Right ventricle myocardium superior (tissue), 1 donor: ENCODE results near the gene FBXL2. TPM values are rescaled to one million over a fixed set of nuclear protein-coding genes. Genes with fewer than 3 reads are reported as not detected.
"Not testable (repeated sequence)": the region's sequence is repeated elsewhere in the genome, so short reads cannot be mapped to it uniquely, and the experiment has no call there.

Experiments
- ATAC-seq: fragments of 200-7000 bp; cut with Tn5 transposase; one replicate; pipeline ENCODE4 v1.9.1; 2020; ENCODE audit warnings: mild to moderate bottlenecking; ENCODE audit not compliant: poor library complexity
- DNase-seq: peaks from one replicate; pipeline ENCODE4 v3.0.0-alpha.2; 2020
- intact Hi-C: fragments of 100-400 bp; cut with DNase I; formaldehyde crosslinking; loops from one replicate; pipeline ENCODE4 v1.11.2; 2022
- total RNA-seq: library from RNA; stranded (reverse); fragmentation: NEBNext Ultra II Directional; extraction: Animal tissue kit (Norgen Biotek cat#: 25700); gene quantifications from one replicate; pipeline ENCODE4 v1.2.1, GENCODE V29; 2021
- donor health status: DM: no; HTN: yes; CAD: no; lungs with severe emphysema.

Gene FBXL2
- total RNA-seq, 1 donor from 2014 or later: 1.3 TPM

DNA sequence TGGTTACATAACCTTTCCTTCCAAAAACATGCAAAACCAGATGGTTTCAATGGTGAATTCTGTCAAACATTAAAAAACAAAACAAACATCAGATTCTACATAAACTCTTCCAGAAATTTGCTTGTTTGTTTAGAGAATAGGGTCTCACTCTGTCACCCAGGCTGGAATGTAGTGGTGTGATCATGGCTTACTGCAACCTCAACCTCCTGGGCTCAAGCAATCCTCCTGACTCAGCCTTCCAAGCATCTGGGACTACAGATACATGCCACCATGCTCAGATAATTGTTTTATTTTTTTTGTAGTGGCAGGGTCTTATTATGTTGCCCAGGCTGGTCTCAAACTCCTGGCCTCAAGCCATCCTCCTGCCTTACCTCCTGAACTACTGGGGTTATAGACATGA is 36.1 kb downstream of the FBXL2 start:
- ATAC-seq: no peak
- no peak for DNase-seq

DNA sequence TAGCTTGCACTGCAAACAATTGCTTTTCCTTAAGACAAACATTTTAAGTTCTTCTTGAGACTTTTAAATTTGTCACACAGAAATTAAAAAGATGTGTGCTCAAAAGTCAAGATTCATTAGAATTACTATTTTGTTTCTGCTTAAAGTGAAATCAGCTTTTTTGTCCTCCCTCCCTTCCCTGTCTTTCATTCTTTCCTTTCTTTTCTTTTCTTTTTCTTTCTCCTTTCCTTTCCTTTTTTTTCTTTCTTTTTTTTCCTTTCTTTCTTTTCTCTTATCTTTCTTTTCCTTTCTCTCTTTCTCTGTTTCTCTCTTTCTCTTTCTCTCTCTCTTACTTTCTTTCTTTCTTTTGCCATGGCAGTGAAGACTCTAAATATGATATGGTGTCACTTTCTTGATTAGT is 37.8 kb downstream of the FBXL2 start:
- intact Hi-C loops: no loop called here
- no peak for DNase-seq
- no peak for ATAC-seq

More for the DNA sequence above, 36.1 kb downstream of the FBXL2 start:
- intact Hi-C loops: no loop called here

DNA sequence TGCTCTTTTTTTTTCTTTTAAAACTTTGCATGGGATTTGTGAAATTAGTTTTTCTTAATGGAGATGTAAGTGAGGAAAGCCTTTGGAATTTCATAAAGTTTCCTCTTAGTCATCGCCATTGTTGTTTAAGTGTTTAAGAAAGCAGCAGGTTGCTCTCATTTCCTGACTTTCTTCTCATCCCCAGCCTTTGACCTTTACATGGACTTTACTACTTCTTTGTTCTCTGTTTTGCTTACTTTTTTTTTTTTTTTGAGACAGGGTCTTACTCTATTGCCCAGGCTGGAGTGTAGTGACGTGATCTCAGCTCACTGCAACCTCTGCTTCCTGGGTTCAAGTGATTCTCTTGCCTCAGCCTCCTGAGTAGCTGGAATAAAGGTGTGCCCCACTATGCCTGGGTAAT is 38.6 kb downstream of the FBXL2 start:
- DNase-seq (no peak), ATAC-seq (no peak)
- intact Hi-C loops: no loop called here

DNA sequence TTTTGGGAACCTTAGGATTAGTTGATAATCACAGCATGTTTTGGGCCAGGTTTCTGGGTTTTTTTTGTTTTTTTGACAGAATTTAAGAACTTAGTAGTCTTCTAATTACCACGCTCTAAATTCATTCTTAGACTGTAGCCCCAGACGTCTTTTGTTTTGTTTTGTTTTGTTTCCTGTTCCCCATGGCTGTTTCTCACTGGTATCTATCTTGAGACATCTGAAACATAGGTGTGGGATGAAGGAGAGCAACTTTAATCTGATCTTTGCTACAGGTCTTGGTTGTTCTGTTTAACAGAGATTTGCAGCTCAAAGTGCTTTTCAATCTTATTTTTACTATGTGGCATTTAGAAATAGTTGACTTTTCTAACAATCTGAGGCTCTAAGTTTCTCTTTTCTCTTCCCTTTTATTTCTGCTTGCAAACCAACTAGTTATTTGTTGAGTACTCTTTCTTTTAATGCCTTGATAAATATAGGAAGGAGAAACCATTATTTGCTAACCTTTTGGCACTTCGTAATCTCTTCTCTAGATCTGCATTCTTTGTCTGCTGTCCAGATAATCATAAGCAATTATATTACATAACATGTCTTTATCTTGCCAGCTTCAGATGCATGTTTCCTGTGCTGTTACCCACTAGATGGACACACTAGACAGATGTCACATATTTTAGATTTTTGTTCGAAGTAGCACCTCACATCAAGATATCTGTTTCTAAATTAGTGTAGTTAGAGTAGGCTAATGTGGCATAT is 40.9 kb downstream of the FBXL2 start:
- intact Hi-C loops: no loop called here
- no peak for DNase-seq
- no peak for ATAC-seq

DNA sequence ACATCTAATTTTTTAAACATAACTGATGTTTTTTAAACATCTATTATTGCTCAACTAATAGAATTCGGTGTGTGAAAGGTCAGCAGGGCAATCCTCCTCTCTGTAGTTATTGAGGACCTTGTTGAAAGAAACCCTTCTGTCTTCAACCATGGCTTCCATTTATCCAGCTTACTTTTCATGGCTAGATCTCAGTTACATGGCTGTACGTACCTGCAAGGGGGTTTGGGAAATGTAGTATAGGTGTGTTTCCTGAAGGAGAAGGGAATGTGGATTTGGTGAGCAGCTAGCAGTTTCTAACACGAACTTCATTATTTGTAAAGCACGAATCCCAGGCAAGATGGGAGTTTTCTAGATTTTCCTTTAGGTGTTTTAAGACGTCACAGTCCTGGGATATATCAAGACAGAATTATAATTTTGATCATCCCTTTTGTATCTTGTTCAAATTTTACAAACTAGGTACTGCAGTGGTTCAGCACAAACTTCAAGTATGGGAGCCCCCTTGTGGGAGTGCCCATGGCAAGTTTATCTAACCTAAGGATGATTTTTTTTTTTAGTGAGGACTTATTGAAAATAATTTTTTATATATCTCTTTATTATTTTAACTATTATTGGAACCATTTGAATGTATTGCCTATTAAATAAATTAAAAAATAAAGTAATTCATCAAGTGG is 41.6 kb downstream of the FBXL2 start:
- no peak for ATAC-seq
- DNase-seq: no peak
- intact Hi-C loops: no loop called here

DNA sequence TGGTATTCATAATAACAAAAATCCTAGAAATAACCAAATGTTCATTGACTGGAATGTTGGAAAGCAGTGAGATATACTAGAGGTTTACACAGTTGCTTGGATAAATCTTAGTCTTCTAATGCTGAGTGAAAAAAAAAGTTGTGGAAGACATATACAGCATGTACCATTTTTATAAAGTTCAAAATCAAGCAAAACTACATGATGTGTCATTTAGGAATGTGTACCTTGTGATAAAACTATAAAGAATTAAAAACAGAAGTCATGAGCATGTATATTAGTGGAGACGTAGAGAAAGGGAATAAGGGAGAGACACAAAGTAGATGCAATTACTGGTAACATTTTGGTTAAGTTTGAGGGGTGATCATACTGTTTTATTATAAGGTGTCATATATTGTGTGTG is 45.2 kb downstream of the FBXL2 start:
- intact Hi-C loops: no loop called here
- no peak for ATAC-seq
- no peak for DNase-seq

DNA sequence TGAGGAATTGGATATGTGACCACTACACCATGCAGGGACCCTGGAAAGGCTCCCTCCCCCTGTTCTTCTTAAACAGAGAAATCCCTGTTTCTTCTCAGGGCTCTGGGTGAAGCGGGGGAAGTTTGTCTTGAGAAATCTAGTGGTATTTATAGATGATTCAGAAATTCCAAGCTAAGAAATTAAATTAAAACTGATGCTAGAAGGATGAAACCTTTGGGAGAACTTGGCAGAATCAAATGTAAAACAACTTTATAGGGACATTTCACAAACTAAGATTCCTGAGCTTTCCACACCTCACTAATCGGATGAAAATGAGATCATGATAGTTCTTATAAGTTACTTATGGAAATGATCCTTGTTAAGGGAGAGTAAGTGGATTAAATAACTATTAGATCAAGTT is 54.2 kb downstream of the FBXL2 start:
- DNase-seq (no peak), ATAC-seq (no peak)
- intact Hi-C loops: no loop called here

DNA sequence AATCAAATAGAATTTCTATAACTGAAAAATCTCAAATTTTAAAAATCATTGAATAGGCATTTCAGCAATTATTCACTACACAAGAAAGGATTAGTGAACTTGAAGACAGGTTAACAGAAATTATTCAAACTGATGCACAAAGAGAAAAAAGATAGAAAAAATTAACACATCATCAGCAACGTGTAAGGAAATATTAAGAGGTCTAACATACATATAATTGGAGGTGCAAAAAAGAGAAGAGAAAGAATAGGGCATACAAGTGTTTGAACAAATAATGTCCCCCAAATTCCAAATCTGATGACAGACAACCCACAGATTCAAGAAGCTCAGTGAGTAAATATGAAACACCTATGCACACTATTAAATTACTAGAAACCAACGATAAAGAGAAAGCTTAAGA is 57.1 kb downstream of the FBXL2 start:
- DNase-seq (no peak), ATAC-seq (no peak)
- intact Hi-C loops: no loop called here

DNA sequence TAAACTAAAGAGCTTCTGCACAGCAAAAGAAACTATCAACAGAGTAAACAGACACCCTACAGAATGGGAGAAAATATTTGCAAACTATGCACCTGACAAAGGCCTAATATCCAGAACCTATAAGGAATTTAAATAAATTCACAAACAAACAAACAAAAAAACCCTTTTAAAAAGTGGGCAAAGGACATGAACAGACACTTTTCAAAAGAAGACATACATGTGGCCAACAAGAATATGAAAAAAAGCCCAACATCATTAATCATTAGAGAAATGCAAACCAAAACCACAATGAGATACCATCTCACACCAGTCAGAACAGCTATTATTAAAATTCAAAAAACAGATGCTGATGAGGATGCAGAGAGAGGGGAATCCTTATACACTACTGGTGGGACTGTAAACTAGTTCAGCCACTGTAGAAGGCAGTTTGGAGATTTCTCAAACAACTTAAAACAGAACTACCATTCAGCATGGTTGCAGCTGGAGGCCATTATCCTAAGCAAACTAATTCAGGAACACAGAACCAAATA is 61.8 kb downstream of the FBXL2 start:
- DNase-seq, ATAC-seq, intact Hi-C loops: not testable (repeated sequence)

DNA sequence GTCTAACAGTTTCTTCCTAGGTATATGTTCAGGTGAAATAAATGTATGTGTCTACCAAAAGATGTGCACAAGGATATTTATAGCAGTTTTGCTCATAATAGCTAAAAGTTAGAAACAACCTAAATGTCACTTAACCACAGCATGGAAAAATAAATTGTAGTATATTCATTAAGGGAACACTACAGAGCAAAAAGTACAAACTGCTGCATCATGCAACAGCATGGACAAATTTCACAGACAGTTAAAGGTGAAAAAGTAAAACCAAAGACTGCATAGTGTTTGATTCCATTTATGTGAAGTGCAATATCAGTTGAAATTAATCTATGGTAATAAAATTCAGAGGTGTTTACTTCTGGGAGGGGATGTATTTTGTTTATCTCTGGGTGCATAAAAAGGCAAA is 62.5 kb downstream of the FBXL2 start:
- no peak for ATAC-seq
- DNase-seq: no peak
- intact Hi-C loops: no loop called here

DNA sequence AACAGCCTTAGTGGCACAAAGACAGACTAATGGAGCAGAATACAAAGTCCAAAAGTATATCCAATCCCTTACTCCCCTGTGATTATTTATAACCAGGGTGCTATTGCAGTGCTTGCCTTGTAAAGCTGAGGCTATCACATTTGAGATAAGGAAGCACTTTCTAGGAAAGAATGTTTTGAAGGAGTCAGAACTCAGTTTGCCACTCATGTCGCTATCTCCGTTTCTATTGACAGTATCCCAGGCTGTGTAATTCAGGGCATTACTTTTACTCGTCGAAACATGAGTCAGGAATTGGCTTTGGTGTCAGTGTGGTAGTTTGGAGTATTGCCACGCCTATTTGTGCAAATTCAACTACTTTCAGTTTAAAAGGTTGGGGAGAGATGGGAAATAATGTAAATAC is 78.4 kb downstream of the FBXL2 start:
- ATAC-seq: peak; percentile 77
- intact Hi-C loops: no loop called here
- DNase-seq: no peak

DNA sequence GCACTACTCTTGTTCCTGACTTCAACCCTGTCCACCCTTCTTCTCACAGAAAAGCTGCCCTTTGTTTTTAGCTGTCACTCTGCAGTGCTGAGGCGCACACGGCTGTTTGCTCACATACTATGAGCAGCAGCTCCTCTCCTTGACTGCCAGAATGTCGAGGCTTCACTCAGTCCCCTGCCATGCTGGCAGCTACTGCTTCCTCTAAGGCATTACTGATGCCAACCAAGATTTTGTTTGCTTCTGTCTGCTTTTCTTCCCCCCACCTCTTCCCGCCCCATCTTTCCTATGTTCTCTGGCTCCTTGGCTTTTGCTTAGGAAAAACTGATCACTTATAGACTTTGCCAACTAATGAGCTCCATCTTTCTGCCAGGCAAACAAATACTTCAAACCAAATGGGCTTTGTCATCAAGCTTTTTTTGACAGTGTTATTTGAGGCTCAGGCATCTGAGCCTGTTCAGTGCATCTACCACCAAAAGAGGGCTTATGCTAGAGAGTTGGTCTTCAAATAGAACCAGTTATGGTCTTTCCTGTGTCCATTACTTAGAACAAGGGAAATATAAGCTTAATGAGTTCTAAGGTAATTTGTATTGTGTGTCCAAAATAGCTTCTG is 81.0 kb downstream of the FBXL2 start:
- intact Hi-C loops: no loop called here
- DNase-seq: no peak
- ATAC-seq: no peak

DNA sequence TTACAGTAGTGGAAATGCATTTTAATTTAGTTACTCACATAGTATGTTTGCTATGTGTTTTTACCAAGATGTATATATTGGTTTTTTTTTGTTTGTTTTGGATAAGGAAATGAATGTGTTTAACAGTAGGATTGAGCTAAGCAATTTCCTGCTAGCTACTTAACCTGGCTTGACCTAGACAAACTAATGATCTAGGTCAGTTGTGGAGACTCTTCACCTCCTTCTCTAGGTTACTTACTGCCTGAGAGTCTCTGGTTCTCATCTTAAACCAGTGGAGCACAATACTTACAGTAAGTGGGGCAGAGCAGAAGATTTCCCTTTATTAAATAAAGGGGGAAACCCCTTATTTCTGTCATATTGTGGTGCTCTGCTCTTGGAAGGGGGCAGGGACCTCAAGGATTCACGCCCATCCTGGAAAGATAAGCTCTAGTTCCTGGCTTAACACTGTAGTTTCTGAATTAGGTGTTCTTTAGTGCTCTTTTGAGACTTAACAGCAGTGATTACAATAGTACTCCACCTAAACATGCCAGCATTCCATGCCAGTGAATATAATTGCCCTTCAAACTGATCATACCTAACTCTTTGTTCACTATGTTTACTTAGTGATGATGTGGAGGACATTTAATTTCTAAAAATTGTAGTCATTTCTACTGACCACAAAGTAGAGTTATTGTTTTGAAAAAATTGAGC is 83.0 kb downstream of the FBXL2 start:
- DNase-seq (no peak), ATAC-seq (no peak)
- intact Hi-C loops: no loop called here

DNA sequence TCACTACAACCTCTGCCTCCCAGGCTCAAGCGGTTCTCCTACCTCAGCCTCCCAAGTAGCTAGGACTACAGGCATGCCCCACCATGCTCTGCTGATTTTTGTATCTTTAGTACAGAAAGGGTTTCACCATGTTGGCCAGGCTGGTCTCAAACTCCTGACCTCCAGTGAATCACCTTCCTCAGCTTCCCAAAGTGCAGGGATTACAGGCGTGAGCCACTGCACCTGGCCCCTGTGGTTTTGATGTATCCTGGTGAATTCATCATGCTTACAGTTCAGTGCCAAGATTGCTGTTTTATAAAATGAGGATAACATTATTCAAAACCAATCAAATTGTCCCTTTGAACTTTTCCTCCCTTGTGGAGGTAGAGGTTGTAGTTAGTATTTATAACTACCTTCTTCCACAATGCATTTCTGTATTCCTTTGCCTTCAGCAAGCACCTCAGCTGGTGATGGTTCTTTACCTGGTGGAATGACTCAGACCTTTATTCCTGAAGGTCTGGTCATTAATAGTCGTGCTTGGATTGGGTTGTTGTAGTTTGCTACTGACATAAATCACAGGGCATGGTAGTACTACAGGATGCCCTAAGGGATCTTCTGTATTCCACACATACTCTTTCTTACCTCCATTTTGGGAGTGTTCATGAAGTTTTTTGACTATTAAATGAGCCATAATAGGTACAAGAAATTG is 86.0 kb downstream of the FBXL2 start:
- intact Hi-C loops: no loop called here
- ATAC-seq (no peak), DNase-seq (no peak)

DNA sequence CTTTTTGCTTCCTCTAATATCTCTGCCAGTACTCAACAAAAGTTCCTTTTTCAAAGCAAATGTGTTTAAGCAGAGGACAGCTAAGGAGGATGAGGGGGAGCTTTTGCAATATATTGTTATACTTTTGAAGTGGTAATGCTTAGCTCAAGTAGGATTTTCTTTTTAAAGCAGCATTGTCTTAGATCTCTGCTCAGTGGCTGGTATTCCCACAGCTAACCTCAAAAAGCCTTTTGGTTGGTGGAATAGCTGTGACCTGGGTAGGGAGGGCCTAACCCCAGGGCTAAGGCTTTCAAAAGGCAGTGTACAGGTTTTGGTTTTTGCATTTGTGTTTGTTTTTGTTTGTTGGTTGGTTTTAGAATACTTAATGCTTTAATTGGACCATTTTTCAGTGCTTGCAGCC is 86.8 kb downstream of the FBXL2 start:
- no peak for DNase-seq
- intact Hi-C loops: no loop called here
- ATAC-seq: no peak

DNA sequence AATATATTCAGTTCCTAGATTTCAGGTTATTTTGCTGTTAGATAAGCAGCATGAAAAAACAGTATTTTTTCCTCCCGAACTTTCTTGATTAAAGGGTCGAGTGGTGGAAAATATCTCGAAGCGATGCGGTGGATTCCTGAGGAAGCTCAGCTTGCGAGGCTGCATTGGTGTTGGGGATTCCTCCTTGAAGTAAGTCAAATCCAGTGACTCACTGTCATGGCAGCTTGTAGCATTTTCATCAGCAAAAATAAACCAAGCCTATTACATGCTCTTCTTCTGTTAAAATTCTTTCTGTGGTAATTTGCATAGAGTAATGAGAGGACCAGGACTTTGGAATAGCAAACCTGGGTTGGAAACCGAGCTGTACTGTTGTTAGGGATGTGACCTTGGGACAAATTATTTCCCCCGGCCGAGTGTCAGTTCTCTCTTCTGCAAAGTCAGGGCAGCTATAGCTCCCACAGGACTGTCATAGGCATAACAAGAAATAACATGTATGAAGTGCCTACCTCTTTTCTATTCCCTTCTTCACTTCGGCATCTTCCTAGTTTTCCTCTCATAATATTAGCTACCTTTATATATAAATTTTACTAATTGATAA is 87.4 kb downstream of the FBXL2 start:
- ATAC-seq: no peak
- no peak for DNase-seq
- intact Hi-C loops: no loop called here

DNA sequence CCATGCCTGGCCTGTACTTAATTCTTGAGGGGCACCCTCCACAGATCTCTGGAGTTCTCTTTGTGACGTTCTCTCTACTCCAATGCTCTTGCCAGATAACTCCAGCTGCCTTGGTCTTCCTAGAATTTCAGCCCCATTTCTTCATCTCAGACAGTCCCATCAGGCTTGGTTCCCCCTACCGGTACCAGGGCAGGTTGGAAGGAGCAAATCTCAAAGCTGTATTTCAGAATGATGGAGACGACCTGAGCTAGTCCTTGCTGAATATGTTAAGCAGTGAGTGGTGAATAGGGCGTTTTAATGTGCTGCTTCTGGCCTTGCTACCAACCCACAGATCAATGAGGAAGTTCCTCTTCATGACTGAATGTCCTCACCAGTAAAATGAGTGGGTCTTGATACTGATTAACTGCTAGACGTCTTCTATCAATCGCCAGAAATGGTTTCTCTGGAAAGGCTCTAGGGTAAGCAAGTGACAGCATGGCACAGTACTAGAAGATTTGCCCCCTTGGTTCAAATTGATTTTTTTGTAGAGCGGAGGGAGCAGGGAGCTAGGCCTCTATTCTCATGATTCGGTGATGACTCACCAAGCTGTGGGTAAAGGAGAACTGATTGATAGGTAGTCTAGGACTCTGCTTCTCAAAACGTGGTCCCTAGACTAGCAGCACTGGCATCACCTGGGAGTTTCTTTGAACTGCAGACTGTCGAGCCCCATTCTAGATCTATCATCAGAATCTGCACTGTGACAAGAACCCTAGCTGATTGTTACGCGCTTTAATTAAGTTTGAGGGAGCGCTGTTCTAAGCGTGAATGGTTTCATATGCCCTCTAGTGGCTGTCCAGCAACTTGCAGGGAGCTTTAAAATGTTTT is 95.2 kb downstream of the FBXL2 start:
- intact Hi-C loops: loop anchor here (5.0 kb wide), 1 partner anchor 240 kb away; no protein-coding TSS in a partner anchor
- DNase-seq: no peak
- peak; percentile 74 for ATAC-seq

DNA sequence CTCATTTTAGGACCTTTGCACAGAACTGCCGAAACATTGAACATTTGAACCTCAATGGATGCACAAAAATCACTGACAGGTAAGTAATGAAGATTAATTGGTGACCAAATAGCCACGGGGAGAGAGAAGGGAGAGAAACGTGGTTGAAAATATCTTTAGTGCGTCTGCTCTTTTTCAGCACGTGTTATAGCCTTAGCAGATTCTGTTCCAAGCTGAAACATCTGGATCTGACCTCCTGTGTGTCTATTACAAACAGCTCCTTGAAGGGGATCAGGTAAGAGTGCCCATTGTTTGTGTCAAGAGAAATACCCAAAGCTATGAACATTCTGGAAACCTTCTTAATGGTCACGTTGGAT is 95.8 kb downstream of the FBXL2 start:
- ATAC-seq: no peak
- DNase-seq: no peak
- intact Hi-C loops: loop anchor here (5.0 kb wide), 1 partner anchor 241 kb away; no protein-coding TSS in a partner anchor
